C4-2B (cell line): ENCODE measurements around the gene GPAM.
"Not testable (repeated sequence)": the region's sequence is repeated elsewhere in the genome, so short reads cannot be mapped to it uniquely, and the experiment has no call there.

ENCODE experiments used
- CTCF ChIP-seq: fragments of 450-650 bp; conservative IDR thresholded peaks from 2 replicates; pipeline ENCODE4 v1.5.1; 2017; ENCODE audit warnings: mild to moderate bottlenecking
- ZFX ChIP-seq: fragments of 450-650 bp; IDR thresholded peaks from 2 replicates; pipeline ENCODE4 v1.6.1; 2017

- not testable (repeated sequence) for TF ChIP-seq CTCF, ZFX
Observed at GRCh38 chr10:112228366-112229088, 45.0 kb upstream of the GPAM start.
